HepG2 (cell line): ENCODE data around the gene ARHGAP15.

Experiments used
- BRCA1 ChIP-seq: sonication (generic); formaldehyde crosslinking; IDR thresholded peaks from 2 replicates; pipeline ENCODE4 v1.4.0; 2020; ENCODE audit warnings: missing genetic modification reagents
- CEBPB ChIP-seq: IDR thresholded peaks from 2 replicates; pipeline ENCODE4 v1.6.1; 2011; ENCODE audit warnings: low read depth, low read length, improper control_type of control experiment, borderline replicate concordance
- EED ChIP-seq: sonication (generic); formaldehyde crosslinking; IDR thresholded peaks from 2 replicates; pipeline ENCODE4 v1.5.0; 2020; ENCODE audit warnings: mild to moderate bottlenecking, missing genetic modification reagents
- MAFF ChIP-seq: IDR thresholded peaks from 2 replicates; pipeline ENCODE4 v1.6.1; 2011; ENCODE audit warnings: low read depth, low read length, improper control_type of control experiment
- NAIF1 ChIP-seq: sonication (generic); formaldehyde crosslinking; IDR thresholded peaks from 2 replicates; pipeline ENCODE4 v1.5.0; 2020; ENCODE audit warnings: mild to moderate bottlenecking, missing genetic modification reagents, borderline replicate concordance
- NFYB ChIP-seq: sonication (generic); formaldehyde crosslinking; IDR thresholded peaks from 2 replicates; pipeline ENCODE4 v1.4.0; 2020; ENCODE audit warnings: missing genetic modification reagents
- POLR2A ChIP-seq, 2 experiments: IDR thresholded peaks; 2 replicates each; pipeline ENCODE4 v1.6.1; 2011; ENCODE audit warnings: low read depth in 2 of 2, low read length in 2 of 2, mild to moderate bottlenecking in 1 of 2, moderate library complexity in 1 of 2; ENCODE audit not compliant: insufficient read depth in 1 of 2
- RORA ChIP-seq: sonication (generic); formaldehyde crosslinking; IDR thresholded peaks from 2 replicates; pipeline ENCODE4 v1.5.0; 2020; ENCODE audit warnings: mild to moderate bottlenecking, missing genetic modification reagents, moderate library complexity
- TARDBP ChIP-seq: sonication (generic); formaldehyde crosslinking; IDR thresholded peaks from 2 replicates; pipeline ENCODE4 v1.8.0; 2022; ENCODE audit warnings: mild to moderate bottlenecking, missing genetic modification reagents
- TF ChIP-seq, protein P1 (sequence below): sonication (generic); formaldehyde crosslinking; conservative IDR thresholded peaks from 2 replicates; pipeline ENCODE4 v1.4.0; 2020; ENCODE audit warnings: missing genetic modification reagents
- TF ChIP-seq, protein P2 (sequence below): sonication (generic); formaldehyde crosslinking; IDR thresholded peaks from 2 replicates; pipeline ENCODE4 v1.5.0; 2020; ENCODE audit warnings: mild to moderate bottlenecking, missing genetic modification reagents, moderate library complexity
- TF ChIP-seq, protein P3 (sequence below): sonication (generic); formaldehyde crosslinking; IDR thresholded peaks from 2 replicates; pipeline ENCODE4 v1.5.0; 2020; ENCODE audit warnings: missing genetic modification reagents
- TF ChIP-seq, protein P4 (sequence below): sonication (generic); formaldehyde crosslinking; IDR thresholded peaks from 2 replicates; pipeline ENCODE4 v1.4.0; 2020; ENCODE audit warnings: missing genetic modification reagents

DNA sequence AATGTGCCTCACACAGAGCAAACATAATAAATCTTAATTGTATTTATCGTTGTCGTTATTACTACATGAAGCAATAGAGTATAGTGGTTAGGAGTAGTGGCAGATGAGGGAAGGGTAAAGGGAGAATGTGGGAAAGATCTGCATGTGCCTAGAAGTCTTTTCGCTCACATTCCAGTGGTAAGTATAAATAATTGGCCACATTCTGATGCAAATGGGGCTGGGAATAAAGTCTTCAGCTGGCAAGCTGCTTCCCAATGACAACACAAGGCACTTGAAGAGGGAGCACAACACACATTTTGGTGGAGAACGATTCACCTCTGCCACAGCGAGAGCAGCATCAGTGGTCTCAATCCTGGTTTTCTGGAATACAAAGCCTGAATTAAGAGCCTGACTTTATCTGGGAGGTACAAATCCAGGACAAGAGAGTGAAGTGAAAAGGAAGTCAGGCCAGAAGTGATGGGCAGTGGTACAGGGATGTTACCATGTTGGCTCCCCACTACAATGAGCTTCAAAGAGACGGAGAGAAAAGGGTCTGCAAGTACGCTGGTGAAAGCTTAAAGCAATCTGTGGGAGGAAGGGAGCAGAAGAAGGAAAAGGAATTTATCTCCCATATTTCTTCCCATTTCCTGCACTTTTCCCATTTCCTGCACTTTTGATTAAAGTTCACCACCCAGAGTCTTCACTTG, 112.3 kb downstream of the ARHGAP15 start:
- TF ChIP-seq RORA (no peak), CEBPB (no peak), NAIF1 (CRISPR knock-in tag) (no peak), EED (CRISPR knock-in tag) (no peak), NFYB (CRISPR knock-in tag) (no peak), TARDBP (no peak), MAFF (no peak), BRCA1 (CRISPR knock-in tag) (no peak), POLR2A (IDR thresholded peaks at IDR 0.05; ENCODE audit: insufficient read depth in 1 of 2, low read depth in 2 of 2, low read length in 2 of 2) (no peak)
- TF ChIP-seq, protein P1, sequence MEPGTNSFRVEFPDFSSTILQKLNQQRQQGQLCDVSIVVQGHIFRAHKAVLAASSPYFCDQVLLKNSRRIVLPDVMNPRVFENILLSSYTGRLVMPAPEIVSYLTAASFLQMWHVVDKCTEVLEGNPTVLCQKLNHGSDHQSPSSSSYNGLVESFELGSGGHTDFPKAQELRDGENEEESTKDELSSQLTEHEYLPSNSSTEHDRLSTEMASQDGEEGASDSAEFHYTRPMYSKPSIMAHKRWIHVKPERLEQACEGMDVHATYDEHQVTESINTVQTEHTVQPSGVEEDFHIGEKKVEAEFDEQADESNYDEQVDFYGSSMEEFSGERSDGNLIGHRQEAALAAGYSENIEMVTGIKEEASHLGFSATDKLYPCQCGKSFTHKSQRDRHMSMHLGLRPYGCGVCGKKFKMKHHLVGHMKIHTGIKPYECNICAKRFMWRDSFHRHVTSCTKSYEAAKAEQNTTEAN (CRISPR knock-in tag): no peak
- TF ChIP-seq, protein P2, sequence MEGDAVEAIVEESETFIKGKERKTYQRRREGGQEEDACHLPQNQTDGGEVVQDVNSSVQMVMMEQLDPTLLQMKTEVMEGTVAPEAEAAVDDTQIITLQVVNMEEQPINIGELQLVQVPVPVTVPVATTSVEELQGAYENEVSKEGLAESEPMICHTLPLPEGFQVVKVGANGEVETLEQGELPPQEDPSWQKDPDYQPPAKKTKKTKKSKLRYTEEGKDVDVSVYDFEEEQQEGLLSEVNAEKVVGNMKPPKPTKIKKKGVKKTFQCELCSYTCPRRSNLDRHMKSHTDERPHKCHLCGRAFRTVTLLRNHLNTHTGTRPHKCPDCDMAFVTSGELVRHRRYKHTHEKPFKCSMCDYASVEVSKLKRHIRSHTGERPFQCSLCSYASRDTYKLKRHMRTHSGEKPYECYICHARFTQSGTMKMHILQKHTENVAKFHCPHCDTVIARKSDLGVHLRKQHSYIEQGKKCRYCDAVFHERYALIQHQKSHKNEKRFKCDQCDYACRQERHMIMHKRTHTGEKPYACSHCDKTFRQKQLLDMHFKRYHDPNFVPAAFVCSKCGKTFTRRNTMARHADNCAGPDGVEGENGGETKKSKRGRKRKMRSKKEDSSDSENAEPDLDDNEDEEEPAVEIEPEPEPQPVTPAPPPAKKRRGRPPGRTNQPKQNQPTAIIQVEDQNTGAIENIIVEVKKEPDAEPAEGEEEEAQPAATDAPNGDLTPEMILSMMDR (CRISPR knock-in tag): no peak
- TF ChIP-seq, protein P3, sequence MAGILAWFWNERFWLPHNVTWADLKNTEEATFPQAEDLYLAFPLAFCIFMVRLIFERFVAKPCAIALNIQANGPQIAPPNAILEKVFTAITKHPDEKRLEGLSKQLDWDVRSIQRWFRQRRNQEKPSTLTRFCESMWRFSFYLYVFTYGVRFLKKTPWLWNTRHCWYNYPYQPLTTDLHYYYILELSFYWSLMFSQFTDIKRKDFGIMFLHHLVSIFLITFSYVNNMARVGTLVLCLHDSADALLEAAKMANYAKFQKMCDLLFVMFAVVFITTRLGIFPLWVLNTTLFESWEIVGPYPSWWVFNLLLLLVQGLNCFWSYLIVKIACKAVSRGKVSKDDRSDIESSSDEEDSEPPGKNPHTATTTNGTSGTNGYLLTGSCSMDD (CRISPR knock-in tag): no peak
- TF ChIP-seq, protein P4, sequence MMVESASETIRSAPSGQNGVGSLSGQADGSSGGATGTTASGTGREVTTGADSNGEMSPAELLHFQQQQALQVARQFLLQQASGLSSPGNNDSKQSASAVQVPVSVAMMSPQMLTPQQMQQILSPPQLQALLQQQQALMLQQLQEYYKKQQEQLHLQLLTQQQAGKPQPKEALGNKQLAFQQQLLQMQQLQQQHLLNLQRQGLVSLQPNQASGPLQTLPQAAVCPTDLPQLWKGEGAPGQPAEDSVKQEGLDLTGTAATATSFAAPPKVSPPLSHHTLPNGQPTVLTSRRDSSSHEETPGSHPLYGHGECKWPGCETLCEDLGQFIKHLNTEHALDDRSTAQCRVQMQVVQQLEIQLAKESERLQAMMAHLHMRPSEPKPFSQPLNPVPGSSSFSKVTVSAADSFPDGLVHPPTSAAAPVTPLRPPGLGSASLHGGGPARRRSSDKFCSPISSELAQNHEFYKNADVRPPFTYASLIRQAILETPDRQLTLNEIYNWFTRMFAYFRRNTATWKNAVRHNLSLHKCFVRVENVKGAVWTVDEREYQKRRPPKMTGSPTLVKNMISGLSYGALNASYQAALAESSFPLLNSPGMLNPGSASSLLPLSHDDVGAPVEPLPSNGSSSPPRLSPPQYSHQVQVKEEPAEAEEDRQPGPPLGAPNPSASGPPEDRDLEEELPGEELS (CRISPR knock-in tag): no peak
